Gastrocnemius medialis (tissue), 4 donors: ENCODE data around the gene CTCFL.

Experiments
- POLR2A ChIP-seq, 2 donors: fragments of 450-650 bp; IDR thresholded peaks; one replicate each; pipeline ENCODE4 v1.6.1; 2017; ENCODE audit warnings: antibody characterized with exemption in 2 of 2, mild to moderate bottlenecking in 2 of 2, moderate library complexity in 2 of 2
- TF ChIP-seq, protein P1 (sequence below), 5 experiments: fragments of 450-650 bp in 3 of 5; fragments of 200-600 bp in 2 of 5; sonication (generic) in 2 of 5; IDR thresholded peaks in 4 of 5; conservative IDR thresholded peaks in 1 of 5; 1 replicate in 4 of 5; 2 replicates in 1 of 5; pipeline ENCODE4 v1.5.1; 2016 to 2019; ENCODE audit warnings: antibody characterized with exemption in 5 of 5, mild to moderate bottlenecking in 3 of 5, moderate library complexity in 3 of 5

DNA sequence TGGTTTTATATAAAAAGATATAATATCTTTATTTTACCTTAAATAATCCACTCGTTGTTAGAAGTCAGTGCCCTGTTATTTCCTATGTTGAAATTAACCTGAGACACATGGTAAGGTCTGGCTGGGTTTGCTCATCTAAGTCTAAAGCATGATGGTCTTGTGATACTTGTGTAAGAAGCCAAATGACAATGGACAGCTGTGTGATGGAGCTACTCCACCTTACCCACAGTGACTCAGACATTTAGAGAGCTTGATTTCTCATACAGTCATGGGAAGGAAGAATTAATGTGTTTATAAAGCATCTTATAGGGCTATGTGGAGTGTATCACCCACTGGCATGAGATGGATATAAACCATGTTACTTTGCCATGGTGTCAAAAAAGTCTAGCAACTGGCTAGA is 11.7 kb downstream of the CTCFL start:
- no peak for TF ChIP-seq POLR2A (IDR thresholded peaks at IDR 0.05)
- TF ChIP-seq, protein P1, sequence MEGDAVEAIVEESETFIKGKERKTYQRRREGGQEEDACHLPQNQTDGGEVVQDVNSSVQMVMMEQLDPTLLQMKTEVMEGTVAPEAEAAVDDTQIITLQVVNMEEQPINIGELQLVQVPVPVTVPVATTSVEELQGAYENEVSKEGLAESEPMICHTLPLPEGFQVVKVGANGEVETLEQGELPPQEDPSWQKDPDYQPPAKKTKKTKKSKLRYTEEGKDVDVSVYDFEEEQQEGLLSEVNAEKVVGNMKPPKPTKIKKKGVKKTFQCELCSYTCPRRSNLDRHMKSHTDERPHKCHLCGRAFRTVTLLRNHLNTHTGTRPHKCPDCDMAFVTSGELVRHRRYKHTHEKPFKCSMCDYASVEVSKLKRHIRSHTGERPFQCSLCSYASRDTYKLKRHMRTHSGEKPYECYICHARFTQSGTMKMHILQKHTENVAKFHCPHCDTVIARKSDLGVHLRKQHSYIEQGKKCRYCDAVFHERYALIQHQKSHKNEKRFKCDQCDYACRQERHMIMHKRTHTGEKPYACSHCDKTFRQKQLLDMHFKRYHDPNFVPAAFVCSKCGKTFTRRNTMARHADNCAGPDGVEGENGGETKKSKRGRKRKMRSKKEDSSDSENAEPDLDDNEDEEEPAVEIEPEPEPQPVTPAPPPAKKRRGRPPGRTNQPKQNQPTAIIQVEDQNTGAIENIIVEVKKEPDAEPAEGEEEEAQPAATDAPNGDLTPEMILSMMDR (IDR thresholded peaks at IDR 0.05 in 4 of 5, conservative IDR thresholded peaks at IDR 0.05 in 1 of 5), result no peak
